OCI-LY3 (cell line): Measurements from ENCODE around the gene UTP15.

Experiments
- H2AFZ ChIP-seq: fragments of 200-600, 300-600 bp; shearing (Covaris generic); 2 replicates; pipeline ENCODE4 v1.6.0; 2014; ENCODE audit warnings: antibody characterized with exemption, low read depth, low read length
- H3K27ac ChIP-seq: fragments of 200-600, 300-600 bp; sonication (generic); 2 replicates; pipeline ENCODE4 v1.5.1; 2014; ENCODE audit warnings: mild to moderate bottlenecking, low read length, moderate library complexity, mixed read lengths
- H3K27me3 ChIP-seq: fragments of 200-600, 300-600 bp; sonication (generic); 2 replicates; pipeline ENCODE4 v1.6.1; 2014; ENCODE audit warnings: low read depth, low read length, mixed read lengths
- H3K36me3 ChIP-seq: fragments of 200-600, 300-600 bp; sonication (generic); replicated peaks from 2 replicates; pipeline ENCODE3; 2014; ENCODE audit warnings: low read depth, low read length, mixed read lengths
- H3K4me1 ChIP-seq: fragments of 300-600, 200-600 bp; sonication (generic); 2 replicates; pipeline ENCODE4 v1.6.1; 2014; ENCODE audit warnings: low read length, mixed read lengths
- H3K4me2 ChIP-seq: fragments of 200-600, 300-600 bp; sonication (generic); 2 replicates; pipeline ENCODE4 v1.6.1; 2014; ENCODE audit warnings: low read length, mixed read lengths
- H3K4me3 ChIP-seq: fragments of 300-600, 200-600 bp; sonication (generic); 2 replicates; pipeline ENCODE4 v1.5.1; 2014; ENCODE audit warnings: antibody characterized with exemption, mild to moderate bottlenecking, low read length, moderate library complexity
- H3K79me2 ChIP-seq: fragments of 300-600, 200-600 bp; shearing (Covaris generic); 2 replicates; pipeline ENCODE4 v1.6.1; 2014; ENCODE audit warnings: mild to moderate bottlenecking, low read length, mixed read lengths
- H3K9ac ChIP-seq: fragments of 300-600, 200-600 bp; shearing (Covaris generic); 2 replicates; pipeline ENCODE4 v1.6.0; 2014; ENCODE audit warnings: mild to moderate bottlenecking, low read length, moderate library complexity
- H3K9me3 ChIP-seq: fragments of 200-600, 300-600 bp; shearing (Covaris generic); 2 replicates; pipeline ENCODE4 v1.6.1; 2014; ENCODE audit warnings: low read length, mixed read lengths; ENCODE audit not compliant: insufficient read depth
- H4K20me1 ChIP-seq: fragments of 200-600, 300-600 bp; sonication (generic); 2 replicates; pipeline ENCODE4 v1.6.1; 2016; ENCODE audit warnings: low read length, mixed read lengths; ENCODE audit not compliant: insufficient read depth
- EZH2phosphoT487 ChIP-seq: fragments of 200-600 bp; shearing (Covaris generic); IDR thresholded peaks from 2 replicates; pipeline ENCODE4 v1.6.1; 2018; ENCODE audit warnings: antibody characterized with exemption, mixed run types, low read depth
- TF ChIP-seq, protein P1 (sequence below): fragments of 200-600, 300-600 bp; sonication (generic); IDR thresholded peaks from 2 replicates; pipeline ENCODE4 v1.5.1; 2014; ENCODE audit warnings: antibody characterized with exemption, low read length, low read depth

Gene UTP15

DNA sequence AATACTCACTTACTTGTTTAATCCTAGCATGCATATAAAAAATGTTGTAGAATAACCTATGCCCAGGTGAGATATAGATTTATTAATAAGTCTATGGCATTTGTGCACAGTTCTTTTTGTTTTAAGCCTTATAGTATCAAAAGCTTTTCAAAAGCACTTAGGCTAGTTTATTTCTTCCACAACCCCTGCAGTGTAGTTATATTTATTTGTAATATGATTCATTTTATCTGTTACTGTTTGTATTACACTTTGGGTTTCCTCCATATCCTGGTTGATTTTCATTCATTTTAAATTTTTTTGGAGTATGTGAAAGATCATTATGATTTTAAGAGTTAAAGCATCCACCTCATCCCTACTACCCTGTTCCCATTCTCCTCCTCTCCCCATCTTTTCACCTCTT, 41.7 kb downstream of the UTP15 start:
- Histone ChIP-seq H3K4me1 (no peaks in the 10 kb centered on the region), H4K20me1 (no peaks in the 10 kb centered on the region), H3K4me2 (no peak overlapping the region), H3K9ac (no peak overlapping the region), H3K27me3 (no peaks in the 10 kb centered on the region), H3K36me3 (no peaks in the 10 kb centered on the region), H2AFZ (no peak overlapping the region), H3K4me3 (no peak overlapping the region), H3K79me2 (no peaks in the 10 kb centered on the region), H3K9me3 (no peaks in the 10 kb centered on the region), H3K27ac (no peak overlapping the region)
- no peak for TF ChIP-seq EZH2phosphoT487
- TF ChIP-seq, protein P1, sequence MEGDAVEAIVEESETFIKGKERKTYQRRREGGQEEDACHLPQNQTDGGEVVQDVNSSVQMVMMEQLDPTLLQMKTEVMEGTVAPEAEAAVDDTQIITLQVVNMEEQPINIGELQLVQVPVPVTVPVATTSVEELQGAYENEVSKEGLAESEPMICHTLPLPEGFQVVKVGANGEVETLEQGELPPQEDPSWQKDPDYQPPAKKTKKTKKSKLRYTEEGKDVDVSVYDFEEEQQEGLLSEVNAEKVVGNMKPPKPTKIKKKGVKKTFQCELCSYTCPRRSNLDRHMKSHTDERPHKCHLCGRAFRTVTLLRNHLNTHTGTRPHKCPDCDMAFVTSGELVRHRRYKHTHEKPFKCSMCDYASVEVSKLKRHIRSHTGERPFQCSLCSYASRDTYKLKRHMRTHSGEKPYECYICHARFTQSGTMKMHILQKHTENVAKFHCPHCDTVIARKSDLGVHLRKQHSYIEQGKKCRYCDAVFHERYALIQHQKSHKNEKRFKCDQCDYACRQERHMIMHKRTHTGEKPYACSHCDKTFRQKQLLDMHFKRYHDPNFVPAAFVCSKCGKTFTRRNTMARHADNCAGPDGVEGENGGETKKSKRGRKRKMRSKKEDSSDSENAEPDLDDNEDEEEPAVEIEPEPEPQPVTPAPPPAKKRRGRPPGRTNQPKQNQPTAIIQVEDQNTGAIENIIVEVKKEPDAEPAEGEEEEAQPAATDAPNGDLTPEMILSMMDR, result no peak

GRCh38 chr5:73612799-73613198, 47.3 kb downstream of the UTP15 start:
- H3K4me1 ChIP-seq, result no peaks in the 10 kb centered on the region
- H3K27ac ChIP-seq, result no peak overlapping the region

GRCh38 chr5:73615085-73615484, 49.5 kb downstream of the UTP15 start:
- Histone ChIP-seq H3K4me2 (no peak overlapping the region), H3K4me1 (no peaks in the 10 kb centered on the region), H3K9ac (no peak overlapping the region), H3K36me3 (no peaks in the 10 kb centered on the region), H3K79me2 (no peaks in the 10 kb centered on the region), H3K9me3 (no peaks in the 10 kb centered on the region), H3K27ac (no peak overlapping the region), H4K20me1 (no peaks in the 10 kb centered on the region), H3K4me3 (no peak overlapping the region), H2AFZ (no peak overlapping the region), H3K27me3 (no peaks in the 10 kb centered on the region)
- TF ChIP-seq, protein P1, result no peak
- TF ChIP-seq EZH2phosphoT487, result no peak

More at GRCh38 chr5:73612799-73613198, 47.3 kb downstream of the UTP15 start:
- no peaks in the 10 kb centered on the region for H3K79me2 ChIP-seq
- H3K9ac ChIP-seq, result no peak overlapping the region
- H4K20me1 ChIP-seq, result no peaks in the 10 kb centered on the region
- H2AFZ ChIP-seq, result no peak overlapping the region
- no peak overlapping the region for H3K4me2 ChIP-seq
- H3K4me3 ChIP-seq, result no peak overlapping the region
- H3K27me3 ChIP-seq, result no peaks in the 10 kb centered on the region
- no peaks in the 10 kb centered on the region for H3K9me3 ChIP-seq
- no peak for TF ChIP-seq EZH2phosphoT487
- TF ChIP-seq, protein P1, result no peak
- H3K36me3 ChIP-seq, result no peaks in the 10 kb centered on the region

DNA sequence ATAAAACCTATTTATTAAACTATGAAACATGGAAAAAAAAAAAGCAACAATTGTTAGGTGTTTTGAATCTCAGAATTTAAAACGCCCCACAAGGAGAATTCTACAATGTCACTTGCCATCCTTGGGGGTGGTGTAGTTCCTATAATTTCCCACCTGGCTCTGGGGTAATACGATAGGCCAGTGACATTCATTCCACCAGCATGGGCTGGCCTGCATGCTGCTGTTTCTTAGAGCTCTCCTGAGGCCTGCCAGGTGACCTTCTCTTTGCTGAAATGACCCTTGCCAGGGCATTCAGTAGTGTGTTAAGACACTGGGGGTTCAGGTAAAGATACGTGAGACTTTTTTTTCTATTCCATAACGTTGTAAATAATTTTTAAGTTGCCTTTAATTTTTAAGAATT, 50.4 kb downstream of the UTP15 start:
- Histone ChIP-seq H3K4me1 (no peaks in the 10 kb centered on the region), H3K27ac (no peak overlapping the region), H3K9me3 (no peaks in the 10 kb centered on the region)

More for the DNA sequence above, 50.4 kb downstream of the UTP15 start:
- TF ChIP-seq, protein P1, result no peak
- no peak for TF ChIP-seq EZH2phosphoT487
- Histone ChIP-seq H4K20me1 (no peaks in the 10 kb centered on the region), H3K27me3 (no peaks in the 10 kb centered on the region), H2AFZ (no peak overlapping the region), H3K79me2 (no peaks in the 10 kb centered on the region), H3K4me2 (no peak overlapping the region), H3K9ac (no peak overlapping the region), H3K36me3 (no peaks in the 10 kb centered on the region), H3K4me3 (no peak overlapping the region)
